Measurements from ENCODE around the gene TLCD5.

The TLCD5 gene

GRCh38 chr11:120338107-120338933 lies 13.2 kb downstream of the TLCD5 start:
- DNase-seq, result no peak

- no peak for DNase-seq
These were observed 14.3 kb downstream of the TLCD5 start for GRCh38 chr11:120339394-120339890.

GRCh38 chr11:120340529-120340928 lies 15.4 kb downstream of the TLCD5 start:
- no peak for DNase-seq

GRCh38 chr11:120342226-120342625 lies 17.1 kb downstream of the TLCD5 start:
- no peak for DNase-seq

GRCh38 chr11:120342678-120343077 lies 17.6 kb downstream of the TLCD5 start:
- no peak for DNase-seq

GRCh38 chr11:120343429-120343828 lies 18.3 kb downstream of the TLCD5 start:
- no peak for DNase-seq

- peak; percentile 62 to 81 for DNase-seq
These were observed 19.4 kb downstream of the TLCD5 start for GRCh38 chr11:120344302-120345004.

GRCh38 chr11:120346233-120346632 lies 21.1 kb downstream of the TLCD5 start:
- DNase-seq, result no peak

GRCh38 chr11:120350637-120351036 lies 25.5 kb downstream of the TLCD5 start:
- DNase-seq, result no peak

GRCh38 chr11:120352405-120352804 lies 27.3 kb downstream of the TLCD5 start:
- no peak for DNase-seq

- no peak for DNase-seq
These were observed 29.0 kb downstream of the TLCD5 start for GRCh38 chr11:120354068-120354467.

GRCh38 chr11:120354779-120355178 lies 29.7 kb downstream of the TLCD5 start:
- DNase-seq, result no peak

GRCh38 chr11:120357620-120358019 lies 32.5 kb downstream of the TLCD5 start:
- DNase-seq, result no peak

- DNase-seq, result no peak
These were observed 33.6 kb downstream of the TLCD5 start for GRCh38 chr11:120358729-120359128.

- no peak for DNase-seq
These were observed 38.3 kb downstream of the TLCD5 start for GRCh38 chr11:120363436-120363835.

- DNase-seq, result no peak
These were observed 40.4 kb downstream of the TLCD5 start for GRCh38 chr11:120365512-120365911.

- no peak for DNase-seq
These were observed 47.2 kb downstream of the TLCD5 start for GRCh38 chr11:120372296-120372695.

GRCh38 chr11:120375076-120375475 lies 50.0 kb downstream of the TLCD5 start:
- DNase-seq, result no peak

GRCh38 chr11:120376547-120377182 lies 51.6 kb downstream of the TLCD5 start:
- DNase-seq, result no peak

- no peak for DNase-seq
These were observed 53.4 kb downstream of the TLCD5 start for GRCh38 chr11:120378474-120378873.

GRCh38 chr11:120381401-120381800 lies 56.3 kb downstream of the TLCD5 start:
- no peak for DNase-seq
